Left lung (tissue), 10 donors: ENCODE measurements around the gene NELFB. TPM values are rescaled to one million over a fixed set of nuclear protein-coding genes. Genes with fewer than 3 reads are reported as not detected.

Source experiments
- ATAC-seq: fragments of 200-7000 bp; cut with Tn5 transposase; one replicate; pipeline ENCODE4 v1.9.1; 2020; ENCODE audit warnings: moderate library complexity
- DNase-seq, 4 donors: peaks; one replicate each; pipeline ENCODE4 v3.0.0-alpha.2; 2013 to 2020
- H3K27ac ChIP-seq, 2 donors: fragments of 200-600 bp; sonication (generic) in 1 of 2; one replicate each; pipeline versions ENCODE4 v1.5.0 to v1.8.0; 2020 to 2021
- H3K27me3 ChIP-seq, 2 donors: fragments of 200-600 bp; sonication (generic) in 1 of 2; one replicate each; pipeline versions ENCODE4 v1.5.0 to v1.8.0; 2020 to 2021
- H3K36me3 ChIP-seq, 2 donors: fragments of 200-600 bp; sonication (generic) in 1 of 2; one replicate each; pipeline versions ENCODE4 v1.5.0 to v1.8.0; 2020 to 2021
- H3K4me1 ChIP-seq, 2 donors: fragments of 200-600 bp; one replicate each; pipeline ENCODE4 v1.8.0; 2021
- H3K4me3 ChIP-seq, 2 donors: fragments of 200-600 bp; sonication (generic) in 1 of 2; one replicate each; pipeline versions ENCODE4 v1.5.0 to v1.8.0; 2020 to 2021; ENCODE audit warnings: mild to moderate bottlenecking in 1 of 2
- H3K9me3 ChIP-seq, 2 donors: fragments of 200-600 bp; sonication (generic) in 1 of 2; one replicate each; pipeline versions ENCODE4 v1.5.0 to v1.8.0; 2020 to 2021
- CTCF ChIP-seq, 2 donors: fragments of 200-600 bp; sonication (generic) in 1 of 2; IDR thresholded peaks; one replicate each; pipeline versions ENCODE4 v1.5.0 to v1.8.0; 2021; ENCODE audit warnings: antibody characterized with exemption in 2 of 2
- intact Hi-C, 2 donors: fragments of 100-400 bp; cut with DNase I; formaldehyde crosslinking; loops; one replicate each; pipeline versions ENCODE4 v1.11.2 to v1.14.2; 2022
- polyA plus RNA-seq, 6 donors: library from polyadenylated mRNA; unstranded; fragments of 120-200 nt; gene quantifications; one replicate each; pipeline ENCODE4 v1.2.1, GENCODE V29; 2013; ENCODE audit not compliant: insufficient read length in 6 of 6
- total RNA-seq, 2 donors: library from RNA; stranded (reverse); fragmentation: NEBNext Ultra II Directional; extraction: Animal tissue kit (Norgen Biotek cat#: 25700); gene quantifications; one replicate each; pipeline ENCODE4 v1.2.1, GENCODE V29; 2021
- donor health status: DM: no; HTN: yes; CAD: no.
- donor health status: DM: no; HTN: no; CAD: no.

Gene NELFB
- total and polyA plus RNA-seq, 8 donors, result 47.8 to 62.9 (median 55.6) TPM

GRCh38 chr9:137229903-137230704 lies 25.0 kb upstream of the NELFB start:
- no peak for DNase-seq
- no peak overlapping the region for H3K4me3 ChIP-seq
- intact Hi-C loops, result loop anchor here in 1 of 2 donors (2.0 kb wide), 1 partner anchor 107 kb away; no protein-coding TSS in a partner anchor
- no peak for TF ChIP-seq CTCF (IDR thresholded peaks at IDR 0.05)
- H3K4me1 ChIP-seq, result peaks cover 3 to 16% of the 10 kb centered on the region in 2 donors
- peaks cover 0 to 85% of the 10 kb centered on the region in 2 donors for H3K27me3 ChIP-seq
- H3K36me3 ChIP-seq, result no peaks in the 10 kb centered on the region
- no peak overlapping the region for H3K27ac ChIP-seq
- no peak for ATAC-seq
- H3K9me3 ChIP-seq, result no peaks in the 10 kb centered on the region

- Histone ChIP-seq H3K27ac (no peak within 1 kb of the TSS), H3K4me1 (peaks cover 3 to 17% of the 10 kb centered on the region in 2 donors), H3K9me3 (no peaks in the 10 kb centered on the region), H3K36me3 (no peaks in the 10 kb centered on the region), H3K4me3 (no peak within 1 kb of the TSS), H3K27me3 (peaks cover 0 to 92% of the 10 kb centered on the region in 2 donors)
- ATAC-seq (no peak), DNase-seq (no peak)
- intact Hi-C loops, result loop anchor here in 1 of 2 donors (2.0 kb wide), 1 partner anchor 108 kb away; no protein-coding TSS in a partner anchor
- no peak for TF ChIP-seq CTCF (IDR thresholded peaks at IDR 0.05)
Observed at GRCh38 chr9:137230705-137231371, 24.3 kb upstream of the NELFB start, which contains the start of gene SLC34A3. SLC34A3 (plus strand) TSS chr9:137230901; CDS start chr9:137231703, 802 bp downstream.

- intact Hi-C loops, result loop anchor here in 1 of 2 donors (2.0 kb wide), 1 partner anchor 109 kb away; no protein-coding TSS in a partner anchor
- no peak overlapping the region for H3K27ac ChIP-seq
Observed at GRCh38 chr9:137231372-137232039, 23.6 kb upstream of the NELFB start.

GRCh38 chr9:137232101-137232500 lies 23.0 kb upstream of the NELFB start:
- Histone ChIP-seq H3K9me3 (no peaks in the 10 kb centered on the region), H3K4me1 (peaks cover 11 to 21% of the 10 kb centered on the region in 2 donors), H3K27me3 (peaks cover 0 to 88% of the 10 kb centered on the region in 2 donors), H3K27ac (no peak overlapping the region), H3K4me3 (no peak overlapping the region), H3K36me3 (no peaks in the 10 kb centered on the region)
- DNase-seq (no peak), ATAC-seq (no peak)
- no peak for TF ChIP-seq CTCF (IDR thresholded peaks at IDR 0.05)
- intact Hi-C loops, result no loop called here

More at GRCh38 chr9:137231372-137232039, 23.6 kb upstream of the NELFB start:
- Histone ChIP-seq H3K4me1 (peaks cover 6 to 18% of the 10 kb centered on the region in 2 donors), H3K9me3 (no peaks in the 10 kb centered on the region), H3K4me3 (no peak overlapping the region), H3K36me3 (no peaks in the 10 kb centered on the region), H3K27me3 (peaks cover 0 to 94% of the 10 kb centered on the region in 2 donors)
- ATAC-seq (no peak), DNase-seq (no peak)
- TF ChIP-seq CTCF (IDR thresholded peaks at IDR 0.05), result no peak
